Endothelial cell of umbilical vein (primary cell): ENCODE results near the gene PRKG1. TPM values are rescaled to one million over a fixed set of nuclear protein-coding genes. Genes with fewer than 3 reads are reported as not detected.
A peak's percentile ranks its signal among the peaks of the same experiment; 100 is the strongest.

Source experiments
- BruUV-seq: library from RNA; stranded (reverse); fragments of 400-500 nt; replicated peaks from 2 replicates; lab custom pipeline; 2021; lab: Mats Ljungman, UMichigan
- CTCF ChIA-PET: fragments of 300-600, 350-600 bp; sonication (Branson Sonifier 250); formaldehyde crosslinking; loops from one replicate; lab custom pipeline; 2021; ENCODE audit warnings: antibody characterized with exemption, inconsistent platforms; lab: Charles Lee
- POLR2A ChIA-PET: fragments of 300-600, 350-600 bp; sonication (Branson Sonifier 250); formaldehyde crosslinking; loops from one replicate; lab custom pipeline; 2021; ENCODE audit warnings: antibody characterized with exemption, inconsistent platforms; lab: Charles Lee
- DNase-seq: peaks from one replicate; pipeline ENCODE4 v3.0.0-alpha.2; 2011; ENCODE audit warnings: low read depth, low spot score
- FAIRE-seq: peaks from 2 replicates; lab custom pipeline; 2011; peaks lifted over from hg19 to GRCh38; lab: Jason Lieb, UNC
- H2AFZ ChIP-seq: 2 replicates; pipeline ENCODE4 v1.6.0; 2012; ENCODE audit warnings: low read depth, low read length, control low read depth, inconsistent platforms
- H3K27ac ChIP-seq: 2 replicates; pipeline ENCODE4 v1.5.1; 2011; ENCODE audit warnings: low read depth, mild to moderate bottlenecking, control low read depth, low read length, moderate library complexity; ENCODE audit not compliant: insufficient read depth
- H3K27me3 ChIP-seq, 2 experiments: 2 replicates each; pipeline versions ENCODE4 v1.6.0 to v1.6.1; 2011; ENCODE audit warnings: low read length in 2 of 2, mixed read lengths in 1 of 2; ENCODE audit not compliant: control insufficient read depth in 2 of 2, insufficient read depth in 2 of 2
- H3K36me3 ChIP-seq, 2 experiments: 2 replicates in 1 of 2; 3 replicates in 1 of 2; pipeline ENCODE4 v1.5.1; 2011; ENCODE audit warnings: low read length in 2 of 2, mild to moderate bottlenecking in 1 of 2, moderate library complexity in 1 of 2; ENCODE audit not compliant: control insufficient read depth in 2 of 2, insufficient read depth in 2 of 2; ENCODE audit errors: extremely low read depth in 1 of 2
- H3K4me1 ChIP-seq: 3 replicates; pipeline ENCODE4 v1.5.1; 2011; ENCODE audit warnings: mild to moderate bottlenecking, low read length; ENCODE audit not compliant: control insufficient read depth, insufficient read depth; ENCODE audit errors: extremely low read depth
- H3K4me2 ChIP-seq: 2 replicates; pipeline ENCODE4 v1.6.1; 2011; ENCODE audit warnings: low read length, control low read depth, mixed read lengths; ENCODE audit not compliant: insufficient read depth
- H3K4me3 ChIP-seq, 3 experiments: fragments of 200-600 bp in 1 of 3; sonication (generic), shearing (Covaris generic) in 1 of 3; replicated peaks in 1 of 3; 2 replicates each; pipeline ENCODE4 v1.5.1; 2011 to 2016; ENCODE audit warnings: control low read depth in 3 of 3, low read length in 3 of 3, mild to moderate bottlenecking in 2 of 3, inconsistent platforms in 1 of 3, low read depth in 1 of 3, moderate library complexity in 1 of 3; ENCODE audit not compliant: insufficient read depth in 1 of 3
- H3K79me2 ChIP-seq: 2 replicates; pipeline ENCODE4 v1.6.0; 2012; ENCODE audit warnings: low read length, inconsistent platforms; ENCODE audit not compliant: control insufficient read depth, insufficient read depth
- H3K9ac ChIP-seq: replicated peaks from 2 replicates; pipeline ENCODE3; 2011; ENCODE audit warnings: low read length, control low read depth; ENCODE audit not compliant: insufficient read depth; ENCODE audit errors: extremely low read depth
- H3K9me1 ChIP-seq: replicated peaks from 3 replicates; pipeline ENCODE4 v1.6.0; 2011; ENCODE audit warnings: mild to moderate bottlenecking, low read length; ENCODE audit not compliant: control insufficient read depth, insufficient read depth; ENCODE audit errors: extremely low read depth
- H3K9me3 ChIP-seq: replicated peaks from 2 replicates; pipeline ENCODE4 v1.5.1; 2012; ENCODE audit warnings: low read length, inconsistent platforms; ENCODE audit not compliant: control insufficient read depth, insufficient read depth
- H4K20me1 ChIP-seq: replicated peaks from 2 replicates; pipeline ENCODE3; 2011; ENCODE audit warnings: mild to moderate bottlenecking, low read length; ENCODE audit not compliant: control insufficient read depth, insufficient read depth; ENCODE audit errors: extremely low read depth
- CTCF ChIP-seq, 2 donors: IDR thresholded peaks; 1 replicate in 1 of 2; 2 replicates in 1 of 2; pipeline ENCODE4 v1.5.1; 2011; ENCODE audit warnings: low read length in 2 of 2, mild to moderate bottlenecking in 2 of 2, moderate library complexity in 2 of 2, control low read depth in 1 of 2, inconsistent platforms in 1 of 2, low read depth in 1 of 2; ENCODE audit not compliant: insufficient read depth in 1 of 2; ENCODE audit errors: extremely low read depth in 1 of 2
- EZH2 ChIP-seq: IDR thresholded peaks from 2 replicates; pipeline ENCODE4 v1.6.1; 2012; ENCODE audit warnings: borderline replicate concordance, low read depth, mild to moderate bottlenecking, moderate library complexity, low read length, inconsistent platforms; ENCODE audit not compliant: severe bottlenecking
- FOS ChIP-seq: IDR thresholded peaks from 2 replicates; pipeline ENCODE4 v1.6.1; 2011; ENCODE audit warnings: mild to moderate bottlenecking, low read length, moderate library complexity, borderline replicate concordance; ENCODE audit not compliant: insufficient read depth
- GATA2 ChIP-seq: IDR thresholded peaks from 2 replicates; pipeline ENCODE4 v1.7.0; 2011; ENCODE audit warnings: low read depth, mild to moderate bottlenecking, moderate library complexity, mixed read lengths, low read length; ENCODE audit not compliant: insufficient read length, insufficient read depth
- JUN ChIP-seq: IDR thresholded peaks from 2 replicates; pipeline ENCODE4 v1.6.1; 2011; ENCODE audit warnings: borderline replicate concordance, low read depth; ENCODE audit not compliant: insufficient read length, insufficient read depth
- MAX ChIP-seq: IDR thresholded peaks from 2 replicates; pipeline ENCODE4 v1.6.1; 2011; ENCODE audit not compliant: insufficient read depth, insufficient read length
- MYC ChIP-seq: IDR thresholded peaks from one replicate; pipeline ENCODE4 v1.6.1; 2011; ENCODE audit warnings: mild to moderate bottlenecking, low read depth, low read length
- POLR2A ChIP-seq: IDR thresholded peaks from 2 replicates; pipeline ENCODE4 v1.6.1; 2012; ENCODE audit warnings: low read depth, mild to moderate bottlenecking, control low read depth, low read length
- POLR2AphosphoS5 ChIP-seq: IDR thresholded peaks from 2 replicates; pipeline ENCODE4 v1.6.1; 2012; ENCODE audit warnings: low read depth, mild to moderate bottlenecking, control low read depth, low read length, moderate library complexity; ENCODE audit not compliant: insufficient read depth
- dilution Hi-C: fragments of 300-500 bp; cut with MboI; formaldehyde crosslinking; loops from one replicate; pipeline ENCODE4 v1.15.0; 2019; ENCODE audit warnings: low sequenced_read_pairs; ENCODE audit not compliant: extremely low pct_ligation_motif_present
- intact Hi-C: fragments of 100-400 bp; cut with micrococcal nuclease; formaldehyde crosslinking; loops from one replicate; pipeline ENCODE4 v1.10.0; 2022
- polyA plus RNA-seq, 4 experiments: library from polyadenylated mRNA; depleted of rRNA in 3 of 4; stranded (reverse) in 3 of 4; unstranded in 1 of 4; fragments of >200 nt; gene quantifications; 2 replicates each; pipeline versions ENCODE4 v1.2.1 to v1.2.3, GENCODE V29; 2011 to 2012; ENCODE audit warnings: missing spikeins in 1 of 4
- total RNA-seq: library from RNA; stranded (reverse); gene quantifications from 2 replicates; pipeline ENCODE4 v1.2.3, GENCODE V29; 2021

The PRKG1 gene
- total and polyA plus RNA-seq, 2 donors (not counting 3 experiments of a cell fraction or from before 2014, with no cell fraction given): 0.01 to 0.18 TPM

- TF ChIP-seq MAX: no peak
- Histone ChIP-seq H2AFZ (no peak overlapping the region), H4K20me1 (no peaks in the 10 kb centered on the region), H3K9me1 (no peaks in the 10 kb centered on the region), H3K9ac (no peak overlapping the region), H3K4me1 (peaks cover 12% of the 10 kb centered on the region), H3K9me3 (no peaks in the 10 kb centered on the region), H3K27ac (no peak overlapping the region), H3K36me3 (no peaks in the 10 kb centered on the region), H3K4me2 (peak overlapping the region; percentile 63), H3K79me2 (no peaks in the 10 kb centered on the region), H3K27me3 (no peaks in the 10 kb centered on the region), H3K4me3 (no peak overlapping the region)
- FAIRE-seq: no peak
- peak; percentile 39 for DNase-seq
- dilution Hi-C loops (no loop called here), intact Hi-C loops (no loop called here)
- CTCF ChIA-PET: interaction anchor here (0.8 to 1.4 kb wide), 4 partner anchors 11 to 351 kb away, joined by 3 to 4 read pairs (median 3); no protein-coding TSS in a partner anchor
- POLR2A ChIA-PET: no interaction called here
- no TSS peak for BruUV-seq
Observed at GRCh38 chr10:51838471-51838870, 764.2 kb downstream of the PRKG1 start.

GRCh38 chr10:51843966-51844365, 769.7 kb downstream of the PRKG1 start:
- intact Hi-C loops (no loop called here), dilution Hi-C loops (no loop called here)
- H3K9ac ChIP-seq: no peak overlapping the region
- no peak overlapping the region for H3K4me3 ChIP-seq
- DNase-seq: no peak
- no peak overlapping the region for H2AFZ ChIP-seq
- CTCF ChIA-PET: no interaction called here
- H3K27me3 ChIP-seq: no peaks in the 10 kb centered on the region
- no TSS peak for BruUV-seq
- POLR2A ChIA-PET: no interaction called here
- no peak overlapping the region for H3K4me2 ChIP-seq
- H3K36me3 ChIP-seq: no peaks in the 10 kb centered on the region
- H3K4me1 ChIP-seq: peaks cover 8% of the 10 kb centered on the region
- no peak overlapping the region for H3K27ac ChIP-seq
- H3K9me3 ChIP-seq: no peaks in the 10 kb centered on the region
- FAIRE-seq: no peak
- no peaks in the 10 kb centered on the region for H4K20me1 ChIP-seq
- TF ChIP-seq JUN: no peak
- no peak for TF ChIP-seq GATA2
- no peak for TF ChIP-seq FOS
- TF ChIP-seq CTCF (IDR thresholded peaks at IDR 0.05; ENCODE audit: extremely low read depth in 1 of 2, insufficient read depth in 1 of 2, low read depth in 1 of 2, low read length in 2 of 2): no peak
- no peak for TF ChIP-seq EZH2
- no peak for TF ChIP-seq POLR2AphosphoS5
- no peak for TF ChIP-seq MAX
- TF ChIP-seq POLR2A: no peak
- TF ChIP-seq MYC: no peak
- H3K9me1 ChIP-seq: no peaks in the 10 kb centered on the region
- no peaks in the 10 kb centered on the region for H3K79me2 ChIP-seq
